Thyroid gland (tissue), 4 donors: ENCODE results near the gene CYP2A6.

Source experiments
- POLR2A ChIP-seq, 2 donors: fragments of 450-650 bp; IDR thresholded peaks; one replicate each; pipeline ENCODE4 v1.6.1; 2017; ENCODE audit warnings: antibody characterized with exemption in 2 of 2, mild to moderate bottlenecking in 2 of 2, moderate library complexity in 1 of 2
- TF ChIP-seq, protein P1 (sequence below), 6 experiments: fragments of 200-600 bp in 3 of 6; fragments of 450-650 bp in 3 of 6; sonication (generic) in 3 of 6; IDR thresholded peaks; one replicate each; pipeline ENCODE4 v1.5.1; 2016 to 2019; ENCODE audit warnings: antibody characterized with exemption in 6 of 6, mild to moderate bottlenecking in 2 of 6, inconsistent platforms in 1 of 6, moderate library complexity in 1 of 6

DNA sequence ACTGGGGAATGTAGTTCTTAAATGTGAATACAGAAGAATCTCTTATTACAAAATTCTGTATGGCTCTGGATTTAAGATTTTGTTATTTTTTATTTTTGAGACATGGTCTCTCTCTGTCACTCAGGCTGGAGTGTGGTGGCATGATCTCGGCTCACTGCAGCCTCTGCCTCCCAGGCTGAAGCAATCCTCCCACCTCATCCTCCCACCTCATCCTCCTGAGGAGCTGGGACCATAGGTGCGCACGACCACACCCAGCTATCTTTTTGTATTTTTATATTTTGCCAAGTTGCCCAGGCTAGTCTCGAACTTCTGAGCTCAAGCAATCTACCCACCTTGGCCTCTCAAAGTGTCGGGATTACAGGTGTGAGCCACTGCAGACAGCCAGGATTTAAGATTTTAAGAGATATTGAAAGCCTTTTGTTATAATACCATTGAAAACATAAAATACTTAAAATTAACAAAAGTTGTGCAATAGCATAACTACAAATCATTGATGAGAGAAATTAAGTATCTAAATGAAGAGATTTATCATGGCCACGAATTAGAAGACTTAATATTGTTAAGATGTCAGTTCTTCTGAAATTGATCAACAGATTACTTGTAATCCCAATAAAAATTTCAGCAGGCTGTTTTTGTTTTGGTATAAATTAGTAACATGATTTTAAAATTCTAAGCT, 13.4 kb downstream of the CYP2A6 start:
- TF ChIP-seq, protein P1, sequence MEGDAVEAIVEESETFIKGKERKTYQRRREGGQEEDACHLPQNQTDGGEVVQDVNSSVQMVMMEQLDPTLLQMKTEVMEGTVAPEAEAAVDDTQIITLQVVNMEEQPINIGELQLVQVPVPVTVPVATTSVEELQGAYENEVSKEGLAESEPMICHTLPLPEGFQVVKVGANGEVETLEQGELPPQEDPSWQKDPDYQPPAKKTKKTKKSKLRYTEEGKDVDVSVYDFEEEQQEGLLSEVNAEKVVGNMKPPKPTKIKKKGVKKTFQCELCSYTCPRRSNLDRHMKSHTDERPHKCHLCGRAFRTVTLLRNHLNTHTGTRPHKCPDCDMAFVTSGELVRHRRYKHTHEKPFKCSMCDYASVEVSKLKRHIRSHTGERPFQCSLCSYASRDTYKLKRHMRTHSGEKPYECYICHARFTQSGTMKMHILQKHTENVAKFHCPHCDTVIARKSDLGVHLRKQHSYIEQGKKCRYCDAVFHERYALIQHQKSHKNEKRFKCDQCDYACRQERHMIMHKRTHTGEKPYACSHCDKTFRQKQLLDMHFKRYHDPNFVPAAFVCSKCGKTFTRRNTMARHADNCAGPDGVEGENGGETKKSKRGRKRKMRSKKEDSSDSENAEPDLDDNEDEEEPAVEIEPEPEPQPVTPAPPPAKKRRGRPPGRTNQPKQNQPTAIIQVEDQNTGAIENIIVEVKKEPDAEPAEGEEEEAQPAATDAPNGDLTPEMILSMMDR (IDR thresholded peaks at IDR 0.05) = no peak
- TF ChIP-seq POLR2A (IDR thresholded peaks at IDR 0.05) = no peak
